OCI-LY1 (cell line): ENCODE results near the gene KCNMA1.

ENCODE experiments used
- H2AFZ ChIP-seq: fragments of 200-600 bp; sonication (generic), shearing (Covaris generic); 2 replicates; pipeline ENCODE4 v1.6.0; 2014; ENCODE audit warnings: antibody characterized with exemption, mild to moderate bottlenecking, low read length
- H3F3A ChIP-seq: fragments of 200-600 bp; sonication (generic), shearing (Covaris generic); 2 replicates; pipeline ENCODE4 v1.6.0; 2014; ENCODE audit warnings: mild to moderate bottlenecking, antibody characterized with exemption, low read length, moderate library complexity; ENCODE audit not compliant: insufficient read depth
- H3K27ac ChIP-seq: fragments of 200-600 bp; sonication (generic); 2 replicates; pipeline ENCODE4 v1.5.1; 2014; ENCODE audit warnings: low read length, mixed run types, mild to moderate bottlenecking, low read depth; ENCODE audit not compliant: poor library complexity, severe bottlenecking
- H3K27me3 ChIP-seq: fragments of 200-600 bp; sonication (generic); 2 replicates; pipeline ENCODE4 v1.6.0; 2014; ENCODE audit warnings: antibody characterized with exemption, mild to moderate bottlenecking, low read length, moderate library complexity; ENCODE audit not compliant: insufficient read depth
- H3K36me3 ChIP-seq: fragments of 200-600 bp; sonication (generic); 2 replicates; pipeline ENCODE4 v1.6.1; 2014; ENCODE audit warnings: mild to moderate bottlenecking, antibody characterized with exemption, low read length, moderate library complexity, mixed read lengths; ENCODE audit not compliant: insufficient read depth
- H3K4me1 ChIP-seq: fragments of 200-600 bp; sonication (generic); 2 replicates; pipeline ENCODE4 v1.5.1; 2014; ENCODE audit warnings: mild to moderate bottlenecking, low read length, moderate library complexity; ENCODE audit not compliant: insufficient read depth, severe bottlenecking
- H3K4me2 ChIP-seq: fragments of 200-600 bp; sonication (generic), shearing (Covaris generic); 2 replicates; pipeline ENCODE4 v1.6.1; 2014; ENCODE audit warnings: low read length
- H3K4me3 ChIP-seq: fragments of 200-600 bp; sonication (generic); 2 replicates; pipeline ENCODE4 v1.5.1; 2014; ENCODE audit warnings: low read length, low read depth, mild to moderate bottlenecking, mixed read lengths; ENCODE audit not compliant: poor library complexity, severe bottlenecking
- H3K79me2 ChIP-seq: fragments of 200-600 bp; shearing (Covaris generic); 2 replicates; pipeline ENCODE4 v1.6.1; 2016; ENCODE audit warnings: mixed run types, low read length, mixed read lengths; ENCODE audit not compliant: insufficient read depth
- H3K9ac ChIP-seq: fragments of 200-600 bp; sonication (generic), shearing (Covaris generic); 2 replicates; pipeline ENCODE4 v1.6.1; 2014; ENCODE audit warnings: mild to moderate bottlenecking, low read length, mixed read lengths
- H3K9me2 ChIP-seq: fragments of 200-600 bp; sonication (generic), shearing (Covaris generic); 2 replicates; pipeline ENCODE4 v1.6.1; 2014; ENCODE audit warnings: low read depth, mild to moderate bottlenecking, low read length, mixed read lengths
- H3K9me3 ChIP-seq: fragments of 200-600 bp; shearing (Covaris generic); 2 replicates; pipeline ENCODE4 v1.6.1; 2014; ENCODE audit warnings: low read length, mixed read lengths
- H4K20me1 ChIP-seq: fragments of 200-600 bp; sonication (generic), shearing (Covaris generic); 2 replicates; pipeline ENCODE4 v1.6.0; 2016; ENCODE audit warnings: mild to moderate bottlenecking, low read length; ENCODE audit not compliant: insufficient read depth
- CTCF ChIP-seq: fragments of 200-600 bp; sonication (generic), shearing (Covaris generic); IDR thresholded peaks from 2 replicates; pipeline ENCODE4 v1.5.1; 2017; ENCODE audit warnings: mild to moderate bottlenecking, antibody characterized with exemption, low read length, moderate library complexity, mixed read lengths
- EZH2 ChIP-seq: fragments of 200-600 bp; sonication (generic), shearing (Covaris generic); IDR thresholded peaks from 2 replicates; pipeline ENCODE4 v1.8.0; 2017; ENCODE audit warnings: borderline replicate concordance, mixed run types, mild to moderate bottlenecking, antibody characterized with exemption, low read length, moderate library complexity, mixed read lengths

Gene KCNMA1

GRCh38 chr10:76883596-76883995 lies 754.0 kb downstream of the KCNMA1 start:
- Histone ChIP-seq H3K36me3 (no peaks in the 10 kb centered on the region), H3K27me3 (0 out of 2 replicates have a peak, but pooled peaks cover 4% of the 10 kb centered on the region), H3K4me3 (no peak overlapping the region), H3F3A (no peaks in the 10 kb centered on the region), H3K4me2 (no peak overlapping the region), H3K79me2 (no peaks in the 10 kb centered on the region), H2AFZ (no peak overlapping the region), H3K9me3 (no peaks in the 10 kb centered on the region), H3K9ac (no peak overlapping the region), H4K20me1 (no peaks in the 10 kb centered on the region), H3K9me2 (no peaks in the 10 kb centered on the region), H3K4me1 (no peaks in the 10 kb centered on the region), H3K27ac (no peak overlapping the region)
- TF ChIP-seq CTCF (no peak), EZH2 (no peak)

- no peak overlapping the region for H3K27ac ChIP-seq
- no peaks in the 10 kb centered on the region for H4K20me1 ChIP-seq
- H2AFZ ChIP-seq = no peak overlapping the region
- no peak overlapping the region for H3K4me2 ChIP-seq
- H3K36me3 ChIP-seq = no peaks in the 10 kb centered on the region
- 0 out of 2 replicates have a peak, but pooled peaks cover 4% of the 10 kb centered on the region for H3K27me3 ChIP-seq
- H3K9me3 ChIP-seq = no peaks in the 10 kb centered on the region
- H3K79me2 ChIP-seq = no peaks in the 10 kb centered on the region
- H3K9ac ChIP-seq = no peak overlapping the region
- H3K4me3 ChIP-seq = no peak overlapping the region
- H3K9me2 ChIP-seq = no peaks in the 10 kb centered on the region
- H3F3A ChIP-seq = no peaks in the 10 kb centered on the region
- no peaks in the 10 kb centered on the region for H3K4me1 ChIP-seq
- TF ChIP-seq CTCF (no peak), EZH2 (no peak)
These were observed 754.8 kb downstream of the KCNMA1 start for GRCh38 chr10:76882796-76883195.

GRCh38 chr10:76882245-76882644 lies 755.4 kb downstream of the KCNMA1 start:
- Histone ChIP-seq H3K9ac (no peak overlapping the region), H3K4me1 (no peaks in the 10 kb centered on the region), H4K20me1 (no peaks in the 10 kb centered on the region), H3K4me2 (no peak overlapping the region), H3K9me3 (no peaks in the 10 kb centered on the region), H2AFZ (no peak overlapping the region), H3K4me3 (no peak overlapping the region), H3K27ac (no peak overlapping the region), H3K36me3 (no peaks in the 10 kb centered on the region), H3K27me3 (0 out of 2 replicates have a peak, but pooled peaks cover 4% of the 10 kb centered on the region), H3K9me2 (no peaks in the 10 kb centered on the region), H3K79me2 (no peaks in the 10 kb centered on the region), H3F3A (no peaks in the 10 kb centered on the region)
- TF ChIP-seq CTCF (no peak), EZH2 (no peak)
